GM18868 (cell line): Measurements from ENCODE around the gene ADORA1.

Experiments used
- ATAC-seq: cut with Tn5 transposase; IDR thresholded peaks from one replicate; pipeline ENCODE4 v1.9.1; 2021; ENCODE audit warnings: mild to moderate bottlenecking, moderate library complexity; ENCODE audit not compliant: unreplicated experiment

ADORA1 gene

GRCh38 chr1:203185585-203185984 lies 58.1 kb downstream of the ADORA1 start:
- ATAC-seq: no peak

- ATAC-seq: no peak
Observed at GRCh38 chr1:203186091-203186445, 58.5 kb downstream of the ADORA1 start.

- ATAC-seq: no peak
Observed at GRCh38 chr1:203186446-203187303, 59.1 kb downstream of the ADORA1 start, which contains the start of gene CHI3L1. CHI3L1 (minus strand) TSS chr1:203186704; CDS start chr1:203186623, 81 bp downstream.

GRCh38 chr1:203187304-203187685 lies 59.8 kb downstream of the ADORA1 start:
- no peak for ATAC-seq

GRCh38 chr1:203187689-203188264 lies 60.3 kb downstream of the ADORA1 start:
- no peak for ATAC-seq

GRCh38 chr1:203188686-203189232 lies 61.2 kb downstream of the ADORA1 start:
- ATAC-seq: no peak

- no peak for ATAC-seq
Observed at GRCh38 chr1:203189951-203190352, 62.4 kb downstream of the ADORA1 start.

GRCh38 chr1:203190949-203191348 lies 63.4 kb downstream of the ADORA1 start:
- ATAC-seq: no peak

- no peak for ATAC-seq
Observed at GRCh38 chr1:203196371-203196770, 68.8 kb downstream of the ADORA1 start.

- no peak for ATAC-seq
Observed at GRCh38 chr1:203197625-203198024, 70.1 kb downstream of the ADORA1 start.

- ATAC-seq: no peak
Observed at GRCh38 chr1:203199002-203199401, 71.5 kb downstream of the ADORA1 start.

GRCh38 chr1:203199481-203199815 lies 71.9 kb downstream of the ADORA1 start:
- no peak for ATAC-seq

GRCh38 chr1:203199816-203200571 lies 72.5 kb downstream of the ADORA1 start:
- ATAC-seq: no peak

GRCh38 chr1:203200916-203201315 lies 73.4 kb downstream of the ADORA1 start:
- no peak for ATAC-seq

GRCh38 chr1:203201516-203202205 lies 74.1 kb downstream of the ADORA1 start:
- ATAC-seq: no peak

- ATAC-seq: no peak
Observed at GRCh38 chr1:203202431-203203245, 75.1 kb downstream of the ADORA1 start.

- ATAC-seq: no peak
Observed at GRCh38 chr1:203204756-203205155, 77.2 kb downstream of the ADORA1 start.

GRCh38 chr1:203206129-203206687 lies 78.7 kb downstream of the ADORA1 start:
- no peak for ATAC-seq

GRCh38 chr1:203207751-203208150 lies 80.2 kb downstream of the ADORA1 start:
- no peak for ATAC-seq

- no peak for ATAC-seq
Observed at GRCh38 chr1:203208181-203208580, 80.7 kb downstream of the ADORA1 start.
